ENCODE measurements around the gene SLC16A12. TPM values are rescaled to one million over a fixed set of nuclear protein-coding genes. Genes with fewer than 3 reads are reported as not detected.

SLC16A12 gene
- total RNA-seq, 1 experiment from 2014 or later = 0.09 TPM

- ChIA-PET POLR2A (no interaction called here), CTCF (interaction anchor here (1.2 kb wide), 1 partner anchor 504 kb away, joined by 5 read pairs; no protein-coding TSS in a partner anchor)
- H3K9me3 Mint-ChIP-seq (ENCODE audit: unreplicated experiment) = no peaks in the 10 kb centered on the region
- H3K36me3 Mint-ChIP-seq (ENCODE audit: insufficient read depth, unreplicated experiment) = no peaks in the 10 kb centered on the region
- H3K4me3 Mint-ChIP-seq (ENCODE audit: unreplicated experiment) = no peak overlapping the region
- H3K27ac Mint-ChIP-seq (ENCODE audit: low read depth, unreplicated experiment) = no peak overlapping the region
- no TSS peak for BruUV-seq (replicated peaks)
- no peaks in the 10 kb centered on the region for H3K27me3 Mint-ChIP-seq (ENCODE audit: insufficient read depth, unreplicated experiment)
- no peak for DNase-seq (ENCODE audit: unreplicated experiment)
- TF ChIP-seq CTCF (IDR thresholded peaks at IDR 0.05; ENCODE audit: unreplicated experiment) = no peak
- intact Hi-C loops (cut with micrococcal nuclease) = no loop called here
- H3K4me1 Mint-ChIP-seq (ENCODE audit: insufficient read depth, unreplicated experiment) = peaks cover 6% of the 10 kb centered on the region
These were observed 31.6 kb upstream of the SLC16A12 start for GRCh38 chr10:89566992-89567391.

GRCh38 chr10:89566095-89566950 lies 30.9 kb upstream of the SLC16A12 start:
- ChIA-PET POLR2A (interaction anchor here (0.7 kb wide), 1 partner anchor 9 kb away, joined by 3 read pairs; no protein-coding TSS in a partner anchor), CTCF (interaction anchor here (0.6 to 1.2 kb wide), 2 partner anchors 145 to 503 kb away, joined by 3 to 5 read pairs; no protein-coding TSS in a partner anchor)
- H3K4me1 Mint-ChIP-seq (ENCODE audit: insufficient read depth, unreplicated experiment) = peaks cover 6% of the 10 kb centered on the region
- H3K9me3 Mint-ChIP-seq (ENCODE audit: unreplicated experiment) = no peaks in the 10 kb centered on the region
- no peaks in the 10 kb centered on the region for H3K36me3 Mint-ChIP-seq (ENCODE audit: insufficient read depth, unreplicated experiment)
- H3K27ac Mint-ChIP-seq (ENCODE audit: low read depth, unreplicated experiment) = no peak overlapping the region
- no peaks in the 10 kb centered on the region for H3K27me3 Mint-ChIP-seq (ENCODE audit: insufficient read depth, unreplicated experiment)
- BruUV-seq (replicated peaks) = no TSS peak
- H3K4me3 Mint-ChIP-seq (ENCODE audit: unreplicated experiment) = no peak overlapping the region
- no peak for DNase-seq (ENCODE audit: unreplicated experiment)
- TF ChIP-seq CTCF (IDR thresholded peaks at IDR 0.05; ENCODE audit: unreplicated experiment) = no peak
- intact Hi-C loops (cut with micrococcal nuclease) = no loop called here

GRCh38 chr10:89565180-89565579 lies 29.8 kb upstream of the SLC16A12 start:
- Mint-ChIP-seq H3K4me1 (ENCODE audit: insufficient read depth, unreplicated experiment) (peaks cover 6% of the 10 kb centered on the region), H3K9me3 (ENCODE audit: unreplicated experiment) (no peaks in the 10 kb centered on the region), H3K27ac (ENCODE audit: low read depth, unreplicated experiment) (no peak overlapping the region), H3K36me3 (ENCODE audit: insufficient read depth, unreplicated experiment) (no peaks in the 10 kb centered on the region), H3K27me3 (ENCODE audit: insufficient read depth, unreplicated experiment) (no peaks in the 10 kb centered on the region), H3K4me3 (ENCODE audit: unreplicated experiment) (no peak overlapping the region)
- TF ChIP-seq CTCF (IDR thresholded peaks at IDR 0.05; ENCODE audit: unreplicated experiment) = no peak
- ChIA-PET POLR2A (interaction anchor here (0.8 to 1.1 kb wide), 5 partner anchors 12 to 1822 kb away, joined by 3 to 6 read pairs (median 3); partner anchors contain the start of gene KIF20B), CTCF (interaction anchor here (0.9 to 2.0 kb wide), 10 partner anchors 29 to 344 kb away, joined by 3 to 17 read pairs (median 6); no protein-coding TSS in a partner anchor)
- no peak for DNase-seq (ENCODE audit: unreplicated experiment)
- intact Hi-C loops (cut with micrococcal nuclease) = loop anchor here (2.0 kb wide), 1 partner anchor 348 kb away; no protein-coding TSS in a partner anchor
- no TSS peak for BruUV-seq (replicated peaks)

GRCh38 chr10:89563861-89564478 lies 28.6 kb upstream of the SLC16A12 start:
- no TSS peak for BruUV-seq (replicated peaks)
- POLR2A ChIA-PET = interaction anchor here (1.0 to 2.5 kb wide), 3 partner anchors 11 to 137 kb away, joined by 3 to 18 read pairs (median 3); no protein-coding TSS in a partner anchor

More at GRCh38 chr10:89563861-89564478, 28.6 kb upstream of the SLC16A12 start:
- TF ChIP-seq CTCF (IDR thresholded peaks at IDR 0.05; ENCODE audit: unreplicated experiment) = peak; percentile 71
- peak; percentile 62 for DNase-seq (ENCODE audit: unreplicated experiment)
- CTCF ChIA-PET = interaction anchor here (0.6 to 3.1 kb wide), 16 partner anchors 10 to 415 kb away, joined by 3 to 32 read pairs (median 6); no protein-coding TSS in a partner anchor
- intact Hi-C loops (cut with micrococcal nuclease) = loop anchor here (1.0 to 2.0 kb wide), 4 partner anchors 98 to 347 kb away; partner anchors contain the start of gene KIF20B
- no peaks in the 10 kb centered on the region for H3K36me3 Mint-ChIP-seq (ENCODE audit: insufficient read depth, unreplicated experiment)
- H3K27ac Mint-ChIP-seq (ENCODE audit: low read depth, unreplicated experiment) = peak overlapping the region; percentile 17
- no peaks in the 10 kb centered on the region for H3K27me3 Mint-ChIP-seq (ENCODE audit: insufficient read depth, unreplicated experiment)
- H3K4me3 Mint-ChIP-seq (ENCODE audit: unreplicated experiment) = no peak overlapping the region
- no peaks in the 10 kb centered on the region for H3K9me3 Mint-ChIP-seq (ENCODE audit: unreplicated experiment)
- H3K4me1 Mint-ChIP-seq (ENCODE audit: insufficient read depth, unreplicated experiment) = peaks cover 6% of the 10 kb centered on the region

Measured in MCF 10A (cell line).